Ovary (tissue), 3 donors: Measurements from ENCODE around the gene PPIL4.

Experiments used
- EP300 ChIP-seq: sonication (generic); formaldehyde crosslinking; IDR thresholded peaks from one replicate; pipeline ENCODE4 v1.6.1; 2017; ENCODE audit warnings: antibody characterized with exemption
- POLR2A ChIP-seq: fragments of 450-650 bp; IDR thresholded peaks from one replicate; pipeline ENCODE4 v1.6.1; 2017; ENCODE audit warnings: antibody characterized with exemption, mild to moderate bottlenecking, moderate library complexity
- TF ChIP-seq, protein P1 (sequence below), 3 donors: fragments of 450-650 bp in 2 of 3; fragments of 200-600 bp in 1 of 3; IDR thresholded peaks; one replicate each; pipeline versions ENCODE4 v1.5.1 to v1.8.0; 2016 to 2022; ENCODE audit warnings: antibody characterized with exemption in 3 of 3, mild to moderate bottlenecking in 1 of 3
- donor health status: DM: no; HTN: no; CAD: no.

DNA sequence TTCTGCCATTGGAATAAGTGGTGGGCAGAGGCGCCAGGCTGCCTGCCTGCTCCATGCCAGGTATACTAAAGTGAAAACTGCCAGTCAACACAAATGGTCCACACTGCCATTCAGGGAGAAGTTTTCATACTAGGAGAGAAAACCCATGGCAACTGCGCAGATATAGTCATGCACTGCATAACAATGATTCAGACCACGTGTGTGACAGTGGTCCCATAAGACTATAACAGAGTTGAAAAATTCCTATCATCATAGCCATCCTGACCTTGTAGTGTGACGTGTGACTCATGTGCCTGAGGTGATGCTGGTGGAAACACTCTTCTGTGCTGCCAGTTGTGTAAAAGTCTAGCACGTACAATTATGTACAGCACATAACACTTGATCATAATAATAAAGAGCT is 86.1 kb downstream of the PPIL4 start:
- TF ChIP-seq, protein P1, sequence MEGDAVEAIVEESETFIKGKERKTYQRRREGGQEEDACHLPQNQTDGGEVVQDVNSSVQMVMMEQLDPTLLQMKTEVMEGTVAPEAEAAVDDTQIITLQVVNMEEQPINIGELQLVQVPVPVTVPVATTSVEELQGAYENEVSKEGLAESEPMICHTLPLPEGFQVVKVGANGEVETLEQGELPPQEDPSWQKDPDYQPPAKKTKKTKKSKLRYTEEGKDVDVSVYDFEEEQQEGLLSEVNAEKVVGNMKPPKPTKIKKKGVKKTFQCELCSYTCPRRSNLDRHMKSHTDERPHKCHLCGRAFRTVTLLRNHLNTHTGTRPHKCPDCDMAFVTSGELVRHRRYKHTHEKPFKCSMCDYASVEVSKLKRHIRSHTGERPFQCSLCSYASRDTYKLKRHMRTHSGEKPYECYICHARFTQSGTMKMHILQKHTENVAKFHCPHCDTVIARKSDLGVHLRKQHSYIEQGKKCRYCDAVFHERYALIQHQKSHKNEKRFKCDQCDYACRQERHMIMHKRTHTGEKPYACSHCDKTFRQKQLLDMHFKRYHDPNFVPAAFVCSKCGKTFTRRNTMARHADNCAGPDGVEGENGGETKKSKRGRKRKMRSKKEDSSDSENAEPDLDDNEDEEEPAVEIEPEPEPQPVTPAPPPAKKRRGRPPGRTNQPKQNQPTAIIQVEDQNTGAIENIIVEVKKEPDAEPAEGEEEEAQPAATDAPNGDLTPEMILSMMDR (IDR thresholded peaks at IDR 0.05), result no peak
- TF ChIP-seq POLR2A (no peak), EP300 (no peak)
